ENCODE results near the gene KCNJ9.

Gene KCNJ9

GRCh38 chr1:160066829-160067745 is 14.3 kb upstream of the KCNJ9 start:
- no peak for DNase-seq (ENCODE audit: low spot score)

- no peak for DNase-seq (ENCODE audit: low spot score)
Measured at GRCh38 chr1:160068225-160068624, 13.1 kb upstream of the KCNJ9 start.

DNA sequence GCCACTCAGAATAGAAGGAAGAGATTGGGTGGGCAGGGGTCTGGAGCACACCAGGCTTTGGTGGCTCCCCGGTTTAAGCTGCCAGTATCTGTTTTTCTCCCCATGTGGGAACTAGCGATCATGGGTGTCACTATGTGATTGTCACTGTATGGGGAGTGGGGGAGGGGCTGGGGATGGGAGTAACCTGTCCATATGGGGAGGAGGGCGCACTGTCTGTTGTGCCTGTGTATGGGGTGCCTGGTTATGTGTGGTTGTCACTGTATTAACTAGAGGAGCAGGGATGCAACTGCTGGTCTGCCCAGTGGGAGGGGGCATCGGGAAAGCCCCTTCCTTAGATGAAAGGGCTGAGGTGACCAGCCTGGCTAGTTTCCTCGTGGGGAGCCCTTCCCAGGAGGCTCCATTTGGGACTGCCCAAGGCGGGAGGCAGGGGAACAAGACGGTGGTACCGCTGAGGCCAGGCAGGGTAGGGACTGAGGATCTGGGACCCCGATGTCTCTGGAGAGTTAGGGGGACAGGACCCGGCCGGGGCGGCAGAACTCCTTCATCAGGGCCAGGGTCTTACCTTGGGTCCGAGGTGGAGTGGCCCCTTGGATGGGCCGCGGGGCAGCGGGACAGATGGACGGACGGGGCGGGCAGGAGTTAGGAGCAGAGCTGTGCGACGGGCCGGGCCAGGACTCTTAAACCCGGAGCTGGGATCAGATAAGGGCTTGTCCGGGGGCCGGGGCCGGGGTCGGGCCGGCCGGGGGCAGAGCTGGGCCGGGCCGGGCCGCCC is 11.7 kb upstream of the KCNJ9 start, which contains the start of gene KCNJ10:
Gene KCNJ10 (minus strand): TSS at position 701 of the 772 bp plus-strand sequence. CDS start 27,628 bp downstream, outside the sequence.
- no peak for DNase-seq (ENCODE audit: low spot score)

DNA sequence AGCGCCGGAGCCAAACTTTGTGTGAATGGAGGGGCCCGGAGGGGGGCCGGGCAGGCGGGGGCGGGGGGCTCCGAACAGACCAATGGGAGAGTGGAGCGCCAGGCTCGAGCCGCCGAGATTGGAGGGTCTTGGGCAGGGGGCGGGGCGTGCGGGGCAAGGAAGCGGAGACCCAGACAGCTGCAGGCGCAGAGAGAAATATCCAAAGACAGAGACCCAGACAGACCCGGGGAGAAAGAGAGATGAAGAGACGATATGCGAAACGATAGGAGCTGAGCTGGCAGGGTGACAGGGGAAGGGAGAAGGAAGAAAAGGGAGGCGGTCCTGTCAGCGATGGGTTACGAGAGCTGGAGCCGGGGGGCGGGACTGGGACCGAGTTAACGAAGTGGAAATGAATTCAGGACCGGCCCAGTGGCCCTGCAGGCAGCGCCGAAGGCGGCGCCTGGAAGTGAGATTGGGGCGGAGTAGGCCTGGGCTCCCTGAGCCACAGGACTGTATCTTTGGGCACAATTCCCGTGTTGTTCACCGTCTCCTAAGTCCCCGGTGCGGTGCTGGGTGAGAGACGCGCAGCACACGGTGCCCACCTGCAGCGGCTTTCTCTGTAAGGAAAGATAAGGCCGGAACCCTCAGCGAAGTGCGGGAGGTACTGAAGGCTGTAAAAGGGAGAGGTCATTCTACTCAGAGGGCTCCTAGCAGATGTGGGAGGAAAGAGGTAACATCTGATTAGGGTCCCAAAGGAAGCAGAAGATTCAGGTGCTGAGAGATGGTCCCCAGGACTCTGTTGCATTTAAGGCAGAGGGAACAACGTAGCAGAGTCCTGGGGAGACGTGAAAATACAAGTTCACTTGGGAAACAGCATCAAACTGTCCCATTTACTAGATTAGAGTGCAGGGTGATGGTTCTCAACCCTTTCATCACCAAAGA is 10.8 kb upstream of the KCNJ9 start:
- DNase-seq (ENCODE audit: low spot score): peak; percentile 61

DNA sequence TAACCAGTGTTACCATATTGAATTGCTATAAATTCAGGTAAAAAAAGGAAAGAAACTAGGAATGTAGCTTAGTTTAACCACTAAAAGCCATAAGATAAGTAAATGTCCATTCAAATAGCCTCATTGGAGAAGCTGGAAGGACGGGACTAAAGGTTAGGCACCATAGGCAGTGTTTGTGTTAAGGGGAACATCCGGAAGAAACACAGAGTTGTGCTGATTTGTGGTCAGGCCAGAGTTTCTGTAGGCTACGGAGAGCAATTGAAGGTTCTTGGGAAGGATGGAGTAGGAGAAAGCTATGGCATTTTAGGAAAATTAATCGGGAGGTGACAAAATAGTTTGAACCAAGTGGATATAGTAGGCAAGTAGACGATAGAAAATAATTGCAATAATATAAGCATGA is 10.0 kb upstream of the KCNJ9 start:
- DNase-seq (ENCODE audit: low spot score): no peak

DNA sequence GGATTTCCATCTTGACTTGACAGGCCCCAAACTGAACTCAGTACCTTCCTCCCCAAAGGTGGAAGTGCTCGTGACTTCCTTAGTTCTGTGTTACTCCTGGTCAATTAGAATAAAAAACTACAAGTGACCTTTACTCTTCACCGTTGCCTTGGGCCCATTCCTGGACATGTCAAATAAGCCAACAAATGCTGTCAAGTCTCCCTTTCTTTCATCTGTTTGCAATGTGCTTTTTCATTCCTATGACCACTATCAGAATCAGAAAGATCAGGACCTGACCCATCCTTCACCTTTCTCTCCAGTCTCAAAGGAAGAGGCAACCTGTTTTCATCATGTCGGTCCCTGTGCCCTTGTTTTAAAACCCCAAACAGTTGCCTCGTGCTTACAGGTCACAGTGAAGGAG is 6.5 kb upstream of the KCNJ9 start:
- DNase-seq (ENCODE audit: low spot score): no peak

- DNase-seq (ENCODE audit: low spot score): no peak
Measured at GRCh38 chr1:160075836-160076235, 5.5 kb upstream of the KCNJ9 start.

DNA sequence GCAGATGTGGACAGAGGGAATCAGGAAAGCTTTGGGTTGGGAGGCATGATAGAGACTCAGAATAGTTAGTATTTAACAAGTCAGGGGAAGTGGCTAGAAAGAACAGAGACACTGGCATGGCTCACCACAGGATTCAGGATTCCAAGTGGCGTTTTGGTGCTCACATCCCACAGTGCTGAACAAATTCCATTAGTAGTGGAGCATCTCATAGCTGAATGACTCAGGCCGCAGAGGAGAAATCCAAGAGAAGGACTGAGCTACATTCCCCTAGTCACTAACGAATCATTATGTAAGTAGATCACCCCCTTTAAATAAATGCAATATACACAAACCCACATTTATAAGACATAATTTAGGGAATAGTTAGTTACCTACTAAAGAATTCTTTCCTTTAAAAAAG is 5.0 kb upstream of the KCNJ9 start:
- no peak for DNase-seq (ENCODE audit: low spot score)

GRCh38 chr1:160077486-160077885 is 3.9 kb upstream of the KCNJ9 start:
- no peak for DNase-seq (ENCODE audit: low spot score)

GRCh38 chr1:160078512-160079195 is 2.7 kb upstream of the KCNJ9 start:
- DNase-seq (ENCODE audit: low spot score): peak; percentile 61

GRCh38 chr1:160079448-160079847 is 1.9 kb upstream of the KCNJ9 start:
- DNase-seq (ENCODE audit: low spot score): no peak

- DNase-seq (ENCODE audit: low spot score): no peak
Measured at GRCh38 chr1:160080381-160081100, 797 bp upstream of the KCNJ9 start.

GRCh38 chr1:160082487-160082886 is 1.1 kb downstream of the KCNJ9 start:
- DNase-seq (ENCODE audit: low spot score): no peak

DNA sequence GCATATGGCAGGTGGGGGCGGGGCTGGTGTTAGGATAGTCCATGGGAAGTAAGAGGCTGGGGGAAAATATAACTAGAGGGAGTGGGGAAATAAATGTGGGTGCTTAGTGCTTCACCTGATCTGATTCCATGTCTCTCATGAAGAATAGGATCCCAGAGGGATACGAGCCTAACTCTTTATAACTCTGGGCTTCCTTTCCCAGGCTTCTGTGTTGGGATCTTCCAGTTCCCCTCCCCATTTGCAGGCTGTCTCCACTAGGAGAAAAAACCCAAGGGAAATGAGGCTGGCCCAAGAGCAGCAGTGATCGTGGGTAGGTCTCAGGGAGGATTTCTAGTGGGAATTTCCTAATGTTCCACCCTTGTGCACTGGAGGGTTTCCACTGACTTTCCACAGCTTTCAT is 1.6 kb downstream of the KCNJ9 start:
- DNase-seq (ENCODE audit: low spot score): no peak

- no peak for DNase-seq (ENCODE audit: low spot score)
Measured at GRCh38 chr1:160083968-160084770, 2.8 kb downstream of the KCNJ9 start.

DNA sequence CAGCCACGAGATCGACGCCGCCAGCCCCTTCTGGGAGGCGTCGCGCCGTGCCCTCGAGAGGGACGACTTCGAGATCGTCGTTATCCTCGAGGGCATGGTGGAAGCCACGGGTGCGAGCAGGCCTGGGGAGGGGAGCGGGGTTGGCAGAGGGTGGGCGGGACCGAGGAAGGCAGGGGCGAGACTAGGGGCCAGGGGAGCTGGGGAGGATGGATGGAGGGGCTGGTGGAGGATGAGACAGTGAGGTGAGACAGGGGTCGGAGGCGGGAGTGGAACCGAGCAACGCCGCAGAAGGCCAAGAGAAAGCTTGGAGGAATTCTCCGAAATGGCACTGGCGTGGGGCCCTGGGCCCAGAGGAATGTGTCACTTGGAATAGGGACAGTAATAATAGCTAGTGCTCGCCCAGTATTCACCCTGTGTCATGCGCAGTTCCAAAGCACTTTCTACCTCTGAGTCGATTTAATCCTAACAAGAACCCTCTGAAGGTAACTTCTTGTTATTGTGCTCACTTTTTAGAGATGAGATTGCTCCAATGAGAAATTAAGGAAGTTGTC is 3.5 kb downstream of the KCNJ9 start:
- no peak for DNase-seq (ENCODE audit: low spot score)

GRCh38 chr1:160085686-160086455 is 4.5 kb downstream of the KCNJ9 start:
- DNase-seq (ENCODE audit: low spot score): peak; percentile 91

GRCh38 chr1:160086456-160086892 is 5.1 kb downstream of the KCNJ9 start:
- DNase-seq (ENCODE audit: low spot score): no peak

Data from hepatic stellate cell (primary cell).